Glutamatergic neuron (in vitro differentiated cells): ENCODE data around the gene RGS16. TPM values are rescaled to one million over a fixed set of nuclear protein-coding genes. Genes with fewer than 3 reads are reported as not detected.

Experiments
- DNase-seq: peaks from one replicate; pipeline ENCODE4 v3.0.0; 2022
- H3K27ac Mint-ChIP-seq: one replicate; pipeline ENCODE4 v1.8.0; 2020; ENCODE audit warnings: mild to moderate bottlenecking, mixed read lengths, inconsistent platforms; ENCODE audit not compliant: unreplicated experiment
- H3K27me3 Mint-ChIP-seq: one replicate; pipeline ENCODE4 v1.8.0; 2020; ENCODE audit warnings: mild to moderate bottlenecking, moderate library complexity, mixed read lengths, inconsistent platforms; ENCODE audit not compliant: unreplicated experiment
- H3K36me3 Mint-ChIP-seq: one replicate; pipeline ENCODE4 v1.8.0; 2020; ENCODE audit warnings: mild to moderate bottlenecking, mixed read lengths, inconsistent platforms; ENCODE audit not compliant: unreplicated experiment
- H3K4me1 Mint-ChIP-seq: one replicate; pipeline ENCODE4 v1.8.0; 2020; ENCODE audit warnings: mild to moderate bottlenecking, low read depth, mixed read lengths, inconsistent platforms; ENCODE audit not compliant: unreplicated experiment
- H3K4me3 Mint-ChIP-seq: one replicate; pipeline ENCODE4 v1.8.0; 2020; ENCODE audit warnings: mild to moderate bottlenecking, mixed read lengths, inconsistent platforms; ENCODE audit not compliant: unreplicated experiment
- H3K9me3 Mint-ChIP-seq: one replicate; pipeline ENCODE4 v1.8.0; 2020; ENCODE audit warnings: mild to moderate bottlenecking, moderate library complexity, mixed read lengths, inconsistent platforms; ENCODE audit not compliant: unreplicated experiment
- total RNA-seq: library from RNA; stranded (reverse); fragmentation: NEBNext Ultra II Directional; extraction: Animal tissue kit (Norgen Biotek cat#: 25700); gene quantifications from one replicate; pipeline ENCODE4 v1.2.1, GENCODE V29; 2021; ENCODE audit not compliant: unreplicated experiment
- TF ChIP-seq, protein P1 (sequence below): fragments of 200-600 bp; sonication (generic); IDR thresholded peaks from one replicate; pipeline ENCODE4 v1.5.0; 2021; ENCODE audit not compliant: partially characterized antibody, unreplicated experiment

The RGS16 gene
- total RNA-seq, 1 donor from 2014 or later: 37.2 TPM

DNA sequence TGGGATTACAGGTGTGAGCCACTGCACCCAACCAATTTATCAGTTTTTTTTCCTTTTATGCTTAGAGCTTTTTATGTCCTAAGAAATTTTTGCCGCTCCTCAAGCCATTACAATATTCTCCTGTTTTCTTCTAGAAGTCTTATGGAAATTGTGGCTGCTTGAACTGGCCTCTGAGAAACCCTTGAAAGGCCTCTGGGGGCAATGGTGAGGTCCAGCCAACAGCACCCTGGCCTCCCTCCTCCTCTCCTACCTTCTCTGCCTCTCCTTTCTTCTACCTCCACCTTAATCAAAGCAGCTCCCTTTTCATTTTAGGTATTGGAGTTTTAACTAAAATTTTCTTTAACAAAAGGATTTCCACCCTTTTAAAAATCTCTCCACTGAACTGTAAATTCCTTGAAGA is 24.5 kb upstream of the RGS16 start:
- no peak overlapping the region for H3K4me3 Mint-ChIP-seq
- TF ChIP-seq, protein P1, sequence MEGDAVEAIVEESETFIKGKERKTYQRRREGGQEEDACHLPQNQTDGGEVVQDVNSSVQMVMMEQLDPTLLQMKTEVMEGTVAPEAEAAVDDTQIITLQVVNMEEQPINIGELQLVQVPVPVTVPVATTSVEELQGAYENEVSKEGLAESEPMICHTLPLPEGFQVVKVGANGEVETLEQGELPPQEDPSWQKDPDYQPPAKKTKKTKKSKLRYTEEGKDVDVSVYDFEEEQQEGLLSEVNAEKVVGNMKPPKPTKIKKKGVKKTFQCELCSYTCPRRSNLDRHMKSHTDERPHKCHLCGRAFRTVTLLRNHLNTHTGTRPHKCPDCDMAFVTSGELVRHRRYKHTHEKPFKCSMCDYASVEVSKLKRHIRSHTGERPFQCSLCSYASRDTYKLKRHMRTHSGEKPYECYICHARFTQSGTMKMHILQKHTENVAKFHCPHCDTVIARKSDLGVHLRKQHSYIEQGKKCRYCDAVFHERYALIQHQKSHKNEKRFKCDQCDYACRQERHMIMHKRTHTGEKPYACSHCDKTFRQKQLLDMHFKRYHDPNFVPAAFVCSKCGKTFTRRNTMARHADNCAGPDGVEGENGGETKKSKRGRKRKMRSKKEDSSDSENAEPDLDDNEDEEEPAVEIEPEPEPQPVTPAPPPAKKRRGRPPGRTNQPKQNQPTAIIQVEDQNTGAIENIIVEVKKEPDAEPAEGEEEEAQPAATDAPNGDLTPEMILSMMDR: no peak
- peaks cover 4% of the 10 kb centered on the region for H3K27me3 Mint-ChIP-seq
- H3K36me3 Mint-ChIP-seq: no peaks in the 10 kb centered on the region
- peaks cover 15% of the 10 kb centered on the region for H3K4me1 Mint-ChIP-seq
- H3K27ac Mint-ChIP-seq: no peak overlapping the region
- peaks cover 2% of the 10 kb centered on the region for H3K9me3 Mint-ChIP-seq
- no peak for DNase-seq

DNA sequence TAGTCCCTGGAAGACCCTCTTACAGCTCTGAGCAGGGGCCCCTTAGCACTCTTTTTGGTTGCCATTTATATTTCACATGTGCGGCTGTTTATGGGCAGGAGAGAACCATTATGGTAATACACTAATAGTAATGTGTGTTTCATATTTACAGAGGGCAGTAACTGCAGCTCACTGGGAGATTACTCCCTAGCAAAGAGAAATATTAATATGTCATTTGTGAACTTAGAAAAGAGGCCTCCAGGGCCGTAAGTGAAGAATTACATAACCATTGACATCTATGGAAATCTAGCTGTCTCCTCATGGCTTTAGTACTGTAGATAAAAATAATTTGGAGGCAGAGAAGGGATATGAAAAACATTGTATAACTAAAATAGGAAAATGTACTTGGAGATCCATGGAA is 23.4 kb upstream of the RGS16 start:
- DNase-seq: no peak
- Mint-ChIP-seq H3K27ac (no peak overlapping the region), H3K4me1 (peaks cover 16% of the 10 kb centered on the region), H3K4me3 (no peak overlapping the region), H3K27me3 (peaks cover 1% of the 10 kb centered on the region), H3K36me3 (no peaks in the 10 kb centered on the region), H3K9me3 (no peaks in the 10 kb centered on the region)
- TF ChIP-seq, protein P1: no peak

DNA sequence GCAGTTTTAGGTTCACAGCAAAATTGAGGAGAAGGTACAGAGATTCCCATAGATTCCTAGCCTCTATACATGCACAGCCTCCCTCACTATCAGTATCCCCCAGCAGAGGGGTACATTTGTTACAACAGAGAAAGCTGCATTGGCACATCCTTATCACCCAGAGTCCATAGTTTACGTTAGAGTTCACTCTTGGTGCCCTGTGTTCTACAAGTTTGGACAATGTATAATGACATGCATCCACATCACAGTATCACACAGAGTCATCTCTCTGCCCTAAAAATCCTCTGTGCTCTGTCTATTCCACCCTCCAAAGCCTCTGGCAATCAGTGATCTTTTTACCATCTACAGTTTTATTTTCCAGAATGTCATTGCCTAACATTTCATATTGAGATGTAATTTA is 22.3 kb upstream of the RGS16 start:
- Mint-ChIP-seq H3K9me3 (no peaks in the 10 kb centered on the region), H3K27ac (no peak overlapping the region), H3K27me3 (no peaks in the 10 kb centered on the region), H3K4me1 (peaks cover 13% of the 10 kb centered on the region), H3K36me3 (no peaks in the 10 kb centered on the region), H3K4me3 (no peak overlapping the region)
- DNase-seq: no peak
- TF ChIP-seq, protein P1: no peak

DNA sequence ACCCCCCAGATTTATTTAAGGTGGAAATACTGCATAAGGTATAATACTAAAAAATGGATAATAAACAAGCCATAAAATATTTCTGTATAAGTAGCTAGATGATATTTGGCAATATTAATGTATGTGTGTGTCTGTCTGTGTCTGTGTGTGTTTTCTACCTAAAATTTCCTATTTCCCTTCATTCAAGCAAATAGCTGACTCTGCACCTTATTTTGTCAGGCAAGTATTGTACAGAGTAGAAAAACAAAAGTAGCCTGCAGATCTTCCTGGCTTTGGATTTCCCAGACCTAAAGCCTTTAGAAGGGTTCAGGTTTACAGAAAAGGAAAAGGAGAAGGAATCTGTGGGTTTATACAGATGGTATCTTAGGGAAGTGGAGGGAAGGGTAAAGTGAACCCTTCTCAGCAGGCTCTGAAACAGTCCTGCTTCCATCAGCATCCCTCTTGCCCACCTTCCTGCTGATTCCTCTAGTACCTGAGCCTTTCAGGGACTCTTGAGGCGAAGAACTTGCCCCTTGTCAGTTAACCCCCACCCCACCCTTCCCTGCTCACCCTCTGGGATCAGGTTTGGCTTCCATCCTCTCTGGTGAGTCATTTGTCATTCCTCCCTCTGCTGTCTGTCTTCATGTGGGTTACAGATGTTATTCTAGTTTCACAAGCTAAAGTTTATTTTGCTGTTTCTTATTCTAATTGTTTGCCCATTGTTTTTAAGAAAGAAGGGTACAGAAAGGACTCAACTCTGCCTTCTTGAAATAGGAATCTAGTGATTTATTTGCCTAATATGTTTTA is 21.7 kb upstream of the RGS16 start:
- Mint-ChIP-seq H3K4me3 (no peak overlapping the region), H3K4me1 (peaks cover 13% of the 10 kb centered on the region)

DNA sequence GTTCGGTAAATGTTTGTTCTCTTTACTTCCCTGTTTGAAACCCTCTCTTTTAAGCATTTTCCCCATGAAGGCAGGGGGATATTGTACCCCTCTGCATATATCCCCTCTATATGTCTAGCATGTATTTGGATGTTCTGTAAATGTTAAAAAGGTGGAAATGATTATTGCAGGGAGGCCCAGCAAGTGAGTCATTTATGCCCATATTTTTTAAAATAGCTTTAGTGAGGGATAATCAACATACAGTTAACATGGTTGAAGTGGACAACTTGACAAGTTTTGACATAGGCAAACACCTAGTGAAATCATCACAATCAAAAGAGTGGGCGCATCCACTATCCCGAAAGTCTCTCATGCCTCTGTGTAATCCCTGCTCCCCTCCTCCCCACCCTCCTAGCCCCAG is 20.8 kb upstream of the RGS16 start:
- Mint-ChIP-seq H3K9me3 (peaks cover 4% of the 10 kb centered on the region), H3K4me1 (peaks cover 13% of the 10 kb centered on the region), H3K36me3 (peaks cover 5% of the 10 kb centered on the region), H3K4me3 (no peak overlapping the region), H3K27me3 (no peaks in the 10 kb centered on the region), H3K27ac (no peak overlapping the region)
- TF ChIP-seq, protein P1: no peak
- no peak for DNase-seq

More for the DNA sequence above, 21.7 kb upstream of the RGS16 start:
- Mint-ChIP-seq H3K27ac (no peak overlapping the region), H3K27me3 (no peaks in the 10 kb centered on the region), H3K36me3 (no peaks in the 10 kb centered on the region), H3K9me3 (no peaks in the 10 kb centered on the region)
- DNase-seq: no peak
- TF ChIP-seq, protein P1: no peak
